HEK293 (cell line): ENCODE data around the gene ABHD14A.

Experiments used
- CTCF ChIP-seq: fragments of 450-650 bp; formaldehyde crosslinking; IDR thresholded peaks from 2 replicates; pipeline ENCODE4 v1.5.1; 2016; ENCODE audit warnings: missing biosample characterization, missing genetic modification characterization
- GLIS2 ChIP-seq: fragments of 450-650 bp; formaldehyde crosslinking; IDR thresholded peaks from 2 replicates; pipeline ENCODE4 v1.5.1; 2016; ENCODE audit warnings: missing biosample characterization, missing genetic modification characterization
- MZF1 ChIP-seq: fragments of 450-650 bp; formaldehyde crosslinking; IDR thresholded peaks from 2 replicates; pipeline ENCODE4 v1.5.1; 2017; ENCODE audit warnings: missing biosample characterization, missing genetic modification characterization, borderline replicate concordance
- SP2 ChIP-seq: fragments of 450-650 bp; formaldehyde crosslinking; IDR thresholded peaks from 2 replicates; pipeline ENCODE4 v1.5.1; 2016; ENCODE audit warnings: missing biosample characterization, missing genetic modification characterization
- WT1 ChIP-seq: fragments of 450-650 bp; formaldehyde crosslinking; IDR thresholded peaks from 2 replicates; pipeline ENCODE4 v1.5.1; 2016; ENCODE audit warnings: missing biosample characterization, missing genetic modification characterization
- ZNF292 ChIP-seq: fragments of 450-650 bp; formaldehyde crosslinking; IDR thresholded peaks from 2 replicates; pipeline ENCODE4 v1.5.1; 2016; ENCODE audit warnings: low read depth, missing biosample characterization, missing genetic modification characterization, borderline replicate concordance
- ZNF48 ChIP-seq: fragments of 450-650 bp; formaldehyde crosslinking; IDR thresholded peaks from 2 replicates; pipeline ENCODE4 v1.5.1; 2016; ENCODE audit warnings: missing biosample characterization, missing genetic modification characterization
- ZNF561 ChIP-seq: fragments of 450-650 bp; IDR thresholded peaks from 2 replicates; pipeline ENCODE4 v1.5.1; 2018; ENCODE audit warnings: missing biosample characterization, missing genetic modification characterization, borderline replicate concordance
- ZSCAN16 ChIP-seq: fragments of 450-650 bp; formaldehyde crosslinking; IDR thresholded peaks from 2 replicates; pipeline ENCODE4 v1.5.1; 2016; ENCODE audit warnings: missing biosample characterization, missing genetic modification characterization
- TF ChIP-seq, protein P1 (sequence below): fragments of 450-650 bp; formaldehyde crosslinking; IDR thresholded peaks from 2 replicates; pipeline ENCODE4 v1.5.1; 2016; ENCODE audit warnings: missing biosample characterization, missing genetic modification characterization
- TF ChIP-seq, protein P2 (sequence below): fragments of 450-650 bp; formaldehyde crosslinking; IDR thresholded peaks from 2 replicates; pipeline ENCODE4 v1.5.1; 2016; ENCODE audit warnings: missing biosample characterization, missing genetic modification characterization

GRCh38 chr3:51978143-51978502, 3.3 kb downstream of the ABHD14A start:
- TF ChIP-seq ZNF292 (tag by site-specific recombination), result no peak
- TF ChIP-seq SP2 (tag by site-specific recombination), result no peak
- TF ChIP-seq ZNF48 (tag by site-specific recombination), result no peak
- TF ChIP-seq ZSCAN16, result no peak
- no peak for TF ChIP-seq MZF1 (tag by site-specific recombination)
- TF ChIP-seq CTCF (tag by site-specific recombination), result no peak
- TF ChIP-seq GLIS2 (tag by site-specific recombination), result no peak
- TF ChIP-seq, protein P1, sequence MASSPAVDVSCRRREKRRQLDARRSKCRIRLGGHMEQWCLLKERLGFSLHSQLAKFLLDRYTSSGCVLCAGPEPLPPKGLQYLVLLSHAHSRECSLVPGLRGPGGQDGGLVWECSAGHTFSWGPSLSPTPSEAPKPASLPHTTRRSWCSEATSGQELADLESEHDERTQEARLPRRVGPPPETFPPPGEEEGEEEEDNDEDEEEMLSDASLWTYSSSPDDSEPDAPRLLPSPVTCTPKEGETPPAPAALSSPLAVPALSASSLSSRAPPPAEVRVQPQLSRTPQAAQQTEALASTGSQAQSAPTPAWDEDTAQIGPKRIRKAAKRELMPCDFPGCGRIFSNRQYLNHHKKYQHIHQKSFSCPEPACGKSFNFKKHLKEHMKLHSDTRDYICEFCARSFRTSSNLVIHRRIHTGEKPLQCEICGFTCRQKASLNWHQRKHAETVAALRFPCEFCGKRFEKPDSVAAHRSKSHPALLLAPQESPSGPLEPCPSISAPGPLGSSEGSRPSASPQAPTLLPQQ (tag by site-specific recombination), result no peak
- TF ChIP-seq WT1, result no peak
- TF ChIP-seq ZNF561, result no peak
- TF ChIP-seq, protein P2, sequence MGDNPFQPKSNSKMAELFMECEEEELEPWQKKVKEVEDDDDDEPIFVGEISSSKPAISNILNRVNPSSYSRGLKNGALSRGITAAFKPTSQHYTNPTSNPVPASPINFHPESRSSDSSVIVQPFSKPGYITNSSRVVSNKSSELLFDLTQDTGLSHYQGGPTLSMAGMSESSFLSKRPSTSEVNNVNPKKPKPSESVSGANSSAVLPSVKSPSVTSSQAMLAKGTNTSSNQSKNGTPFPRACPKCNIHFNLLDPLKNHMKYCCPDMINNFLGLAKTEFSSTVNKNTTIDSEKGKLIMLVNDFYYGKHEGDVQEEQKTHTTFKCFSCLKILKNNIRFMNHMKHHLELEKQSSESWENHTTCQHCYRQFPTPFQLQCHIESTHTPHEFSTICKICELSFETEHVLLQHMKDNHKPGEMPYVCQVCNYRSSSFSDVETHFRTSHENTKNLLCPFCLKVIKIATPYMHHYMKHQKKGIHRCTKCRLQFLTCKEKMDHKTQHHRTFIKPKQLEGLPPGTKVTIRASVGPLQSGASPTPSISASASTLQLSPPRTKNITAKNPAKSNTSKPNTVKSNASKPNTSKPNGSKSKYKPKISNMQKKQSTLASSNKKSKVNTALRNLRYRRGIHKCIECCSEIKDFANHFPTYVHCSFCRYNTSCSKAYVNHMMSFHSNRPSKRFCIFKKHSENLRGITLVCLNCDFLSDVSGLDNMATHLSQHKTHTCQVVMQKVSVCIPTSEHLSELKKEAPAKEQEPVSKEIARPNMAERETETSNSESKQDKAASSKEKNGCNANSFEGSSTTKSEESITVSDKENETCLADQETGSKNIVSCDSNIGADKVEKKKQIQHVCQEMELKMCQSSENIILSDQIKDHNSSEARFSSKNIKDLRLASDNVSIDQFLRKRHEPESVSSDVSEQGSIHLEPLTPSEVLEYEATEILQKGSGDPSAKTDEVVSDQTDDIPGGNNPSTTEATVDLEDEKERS (tag by site-specific recombination), result no peak
